HG02588 (cell line): ENCODE results near the gene RBCK1.
"Not testable (repeated sequence)": the region's sequence is repeated elsewhere in the genome, so short reads cannot be mapped to it uniquely, and the experiment has no call there.

Experiments used
- ATAC-seq: cut with Tn5 transposase; IDR thresholded peaks from one replicate; pipeline ENCODE4 v1.9.1; 2021; ENCODE audit warnings: mild to moderate bottlenecking, moderate library complexity; ENCODE audit not compliant: unreplicated experiment

Gene RBCK1

GRCh38 chr20:434221-434620 lies 26.1 kb downstream of the RBCK1 start:
- no peak for ATAC-seq

GRCh38 chr20:434661-435419 lies 26.7 kb downstream of the RBCK1 start:
- ATAC-seq = no peak

GRCh38 chr20:435558-435957 lies 27.5 kb downstream of the RBCK1 start:
- ATAC-seq = no peak

- ATAC-seq = no peak
Measured at GRCh38 chr20:436476-436875, 28.4 kb downstream of the RBCK1 start.

- ATAC-seq = no peak
Measured at GRCh38 chr20:437787-438486, 29.8 kb downstream of the RBCK1 start.

GRCh38 chr20:438571-439469 lies 30.7 kb downstream of the RBCK1 start:
- no peak for ATAC-seq

- ATAC-seq = no peak
Measured at GRCh38 chr20:440148-440547, 32.0 kb downstream of the RBCK1 start.

- no peak for ATAC-seq
Measured at GRCh38 chr20:440636-441035, 32.5 kb downstream of the RBCK1 start.

GRCh38 chr20:443223-443775 lies 35.2 kb downstream of the RBCK1 start:
- ATAC-seq = no peak

GRCh38 chr20:444117-444516 lies 36.0 kb downstream of the RBCK1 start:
- no peak for ATAC-seq

- ATAC-seq = no peak
Measured at GRCh38 chr20:444862-445426, 36.8 kb downstream of the RBCK1 start.

- ATAC-seq = no peak
Measured at GRCh38 chr20:445514-446336, 37.6 kb downstream of the RBCK1 start.

- ATAC-seq = not testable (repeated sequence)
Measured at GRCh38 chr20:452021-452420, 43.9 kb downstream of the RBCK1 start.

GRCh38 chr20:454951-455350 lies 46.9 kb downstream of the RBCK1 start:
- ATAC-seq = no peak

GRCh38 chr20:458776-459175 lies 50.7 kb downstream of the RBCK1 start:
- ATAC-seq = no peak

- no peak for ATAC-seq
Measured at GRCh38 chr20:460180-460579, 52.1 kb downstream of the RBCK1 start.

GRCh38 chr20:460707-461106 lies 52.6 kb downstream of the RBCK1 start:
- ATAC-seq = no peak

GRCh38 chr20:461254-462198 lies 53.4 kb downstream of the RBCK1 start:
- peak; percentile 35 for ATAC-seq
